NCI-H2081 (cell line): Measurements from ENCODE around the gene CATSPERE.
"Not testable (repeated sequence)": the region's sequence is repeated elsewhere in the genome, so short reads cannot be mapped to it uniquely, and the experiment has no call there.

Source experiments
- DNase-seq, 2 experiments: peaks; one replicate each; lab custom pipeline; 2025; lab: John Stamatoyannopoulos, UW

The CATSPERE gene

DNA sequence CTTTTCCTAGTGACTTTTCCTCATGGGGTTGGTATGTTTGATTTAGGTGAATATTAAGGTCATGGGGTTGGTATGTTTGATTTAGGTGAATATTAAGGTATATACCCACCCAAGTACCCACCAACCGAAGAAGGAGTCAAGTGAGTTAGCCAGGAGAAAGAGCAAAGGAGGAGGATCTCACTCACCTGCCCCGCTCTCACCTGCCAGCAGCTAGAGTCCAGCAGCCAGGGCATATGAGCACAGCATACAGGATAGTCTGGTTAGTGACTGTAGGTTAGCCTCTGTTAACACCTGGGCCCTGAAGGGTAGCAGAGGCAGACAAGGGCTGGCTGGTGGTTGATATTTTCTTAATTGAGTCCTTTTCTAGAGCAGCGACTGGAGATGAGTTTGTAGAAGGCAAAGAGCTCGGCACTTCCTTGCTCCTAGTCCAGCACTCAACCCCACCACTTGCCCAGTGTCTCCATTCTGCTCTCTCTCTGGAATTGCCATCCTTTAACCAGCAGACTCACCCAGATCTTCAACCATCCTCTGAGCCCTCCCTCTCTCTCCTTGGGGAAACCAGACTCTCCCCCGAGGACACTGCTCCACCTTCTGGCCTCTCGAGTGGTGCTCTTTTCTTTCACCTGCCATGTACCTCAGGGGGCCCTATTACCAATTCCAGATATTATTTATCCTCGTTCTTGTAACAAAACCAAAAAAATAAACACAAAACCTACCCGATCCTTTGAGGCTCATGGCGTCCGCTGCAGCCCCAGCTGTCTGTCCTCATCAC, 175.6 kb downstream of the CATSPERE start:
- no peak for DNase-seq

DNA sequence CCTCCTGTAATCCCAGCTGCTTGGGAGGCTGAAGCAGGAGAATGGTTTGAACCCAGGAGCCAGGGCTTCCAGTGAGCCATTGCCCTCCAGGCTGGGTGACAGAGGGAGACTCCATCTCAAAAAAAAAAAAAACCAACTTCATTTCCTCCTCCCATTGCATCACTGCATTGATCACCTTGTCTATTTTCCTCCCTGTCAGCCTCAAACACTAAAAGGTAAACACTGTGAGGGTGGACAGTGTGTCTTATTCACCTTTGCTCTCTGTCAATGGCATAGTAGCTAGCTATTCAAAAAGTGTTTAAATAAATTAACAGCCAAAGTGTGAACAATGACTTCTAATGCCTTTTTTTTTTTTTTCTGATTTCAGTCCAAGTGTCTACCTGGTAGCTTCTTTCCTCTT, 178.5 kb downstream of the CATSPERE start:
- DNase-seq = no peak

DNA sequence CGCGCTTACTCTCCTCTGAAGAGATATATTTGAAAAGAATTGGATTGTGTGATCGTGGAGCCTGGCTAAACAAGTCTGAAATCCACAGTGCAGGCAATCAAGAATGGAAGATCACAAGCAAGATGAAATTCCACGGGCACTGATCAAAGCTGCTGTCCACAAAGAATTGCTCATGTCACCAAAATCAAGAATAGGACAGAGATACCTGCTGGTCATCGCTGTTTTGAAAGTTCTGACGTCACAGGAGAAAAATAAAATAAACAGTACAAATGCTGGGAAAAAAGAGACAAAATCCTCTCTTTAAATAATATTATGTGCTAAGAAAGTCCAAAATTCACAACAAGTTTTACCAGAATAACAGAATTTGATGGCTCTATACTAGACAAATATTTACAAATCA, 179.8 kb downstream of the CATSPERE start:
- no peak for DNase-seq

DNA sequence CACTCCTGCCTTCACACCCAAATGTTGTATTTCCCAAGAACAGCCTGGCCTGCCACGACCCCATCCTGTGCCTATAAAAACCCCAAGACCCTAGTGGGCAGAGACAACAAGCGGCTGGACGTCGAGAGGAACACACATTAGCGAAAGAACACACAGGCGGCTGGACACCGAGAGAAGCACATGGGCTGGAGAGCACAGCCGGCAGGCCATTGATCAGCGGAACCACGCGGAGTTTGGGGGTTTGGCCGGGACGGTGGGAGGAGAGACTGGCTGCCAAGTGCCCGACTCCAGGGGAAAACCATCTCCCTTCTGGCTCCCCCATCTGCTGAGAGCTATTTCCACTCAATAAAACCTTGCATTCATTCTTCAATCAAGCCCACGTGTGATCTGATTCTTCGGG, 181.5 kb downstream of the CATSPERE start:
- no peak for DNase-seq

DNA sequence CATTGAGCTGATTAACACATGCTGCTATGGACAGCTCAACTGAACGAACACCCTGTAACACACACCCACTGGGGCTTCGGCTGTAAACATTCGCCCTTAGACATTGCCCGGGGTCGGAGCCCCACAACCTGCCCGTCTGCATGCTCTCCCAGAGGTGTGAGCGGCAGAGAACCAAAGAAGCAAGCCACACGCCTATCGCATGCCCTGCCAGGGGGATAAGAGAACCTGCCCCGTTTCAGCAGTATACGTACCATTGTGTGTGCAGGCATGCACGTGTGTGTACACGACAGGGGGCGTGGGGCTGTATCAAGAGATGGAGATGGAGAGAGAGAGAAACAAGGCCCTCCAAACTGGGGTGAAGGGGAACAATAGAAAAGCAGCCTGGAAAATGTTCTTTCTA, 181.9 kb downstream of the CATSPERE start:
- DNase-seq = no peak

DNA sequence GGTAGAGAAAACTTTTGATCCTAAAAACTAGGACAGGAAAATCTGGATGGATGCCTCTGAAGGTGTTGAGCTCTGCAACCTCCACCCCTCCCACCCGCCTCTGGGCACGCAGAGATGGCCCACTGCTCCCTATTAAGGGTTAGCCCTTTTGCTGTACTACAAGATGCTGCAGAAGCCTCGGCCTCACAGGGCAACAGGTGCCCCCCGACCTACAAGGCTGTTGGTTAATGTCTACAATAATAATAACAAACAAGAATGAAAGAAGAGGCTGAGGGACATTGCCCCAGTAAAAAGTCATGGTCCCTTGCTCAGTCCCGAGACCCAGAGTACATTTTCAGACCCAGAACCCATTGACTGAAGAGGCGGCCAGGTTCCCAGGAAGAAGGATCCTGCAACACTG, 184.3 kb downstream of the CATSPERE start:
- DNase-seq = no peak

DNA sequence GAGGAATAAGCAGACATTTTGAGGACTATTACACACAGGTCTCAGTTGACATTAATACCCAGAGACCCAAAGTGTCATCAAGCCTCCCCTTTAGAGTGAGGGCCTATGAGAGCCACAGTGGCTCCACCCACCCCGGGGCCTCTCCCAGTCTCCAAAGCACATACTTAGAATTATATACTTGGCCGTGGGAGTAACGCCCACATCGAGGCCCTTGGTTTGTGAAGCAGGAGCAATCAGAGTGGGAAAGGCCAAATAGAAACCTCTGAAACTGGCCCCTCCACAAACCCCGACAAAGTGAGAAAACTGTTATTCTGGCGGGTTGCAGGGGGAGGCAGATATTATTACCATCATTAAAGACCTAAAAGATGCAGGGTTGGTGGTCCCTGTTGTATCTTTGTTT, 184.8 kb downstream of the CATSPERE start:
- DNase-seq = no peak

DNA sequence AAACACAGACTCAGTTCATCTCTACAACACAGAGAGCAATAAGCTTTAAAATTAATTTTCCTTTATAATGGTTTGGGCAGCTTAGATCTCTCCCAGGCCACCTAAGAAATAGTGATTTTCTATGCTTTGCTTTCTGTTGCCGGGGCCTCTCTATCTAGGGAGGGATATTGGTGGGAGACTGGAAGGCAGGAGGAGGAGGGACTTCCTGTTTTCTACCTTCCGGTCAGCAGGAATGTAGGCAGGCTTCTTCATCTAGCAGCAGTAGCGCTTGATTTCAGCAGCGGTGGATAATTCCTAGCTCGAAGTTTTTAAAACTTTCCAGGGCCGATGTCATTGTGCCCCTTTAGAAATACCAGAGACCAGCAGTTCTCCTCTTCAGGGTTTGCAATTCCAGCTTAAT, 186.7 kb downstream of the CATSPERE start:
- no peak for DNase-seq

DNA sequence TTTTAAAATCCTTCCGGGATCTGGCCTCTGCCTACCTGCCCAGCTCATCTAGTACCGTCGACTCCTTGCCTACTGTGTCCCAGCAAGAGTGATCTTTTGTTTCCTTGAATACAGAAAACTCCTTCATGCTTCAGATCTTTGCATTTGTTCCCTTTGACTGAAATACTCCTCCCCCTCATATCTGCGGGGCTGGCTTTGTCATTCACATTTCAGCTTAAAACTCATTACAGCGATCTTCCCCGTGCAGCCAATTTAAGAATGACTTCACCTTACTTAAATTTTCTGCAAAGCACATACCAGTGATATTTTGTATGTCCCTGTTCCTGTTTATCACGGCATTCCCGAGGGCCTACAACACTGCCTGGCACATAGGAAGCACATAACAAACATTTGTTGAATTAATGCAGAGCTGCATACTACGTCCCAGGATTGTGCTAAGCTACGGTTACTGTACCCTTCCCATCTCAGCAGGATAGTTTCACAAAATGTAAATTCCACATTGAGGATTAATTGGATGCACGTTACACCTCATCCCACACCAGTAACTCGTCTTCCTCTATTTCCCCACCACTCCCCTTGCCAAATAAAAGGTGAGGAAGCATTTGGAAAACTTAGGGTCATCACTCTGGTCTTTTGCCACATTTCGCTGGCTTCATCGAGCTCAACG, 191.0 kb downstream of the CATSPERE start:
- no peak for DNase-seq

DNA sequence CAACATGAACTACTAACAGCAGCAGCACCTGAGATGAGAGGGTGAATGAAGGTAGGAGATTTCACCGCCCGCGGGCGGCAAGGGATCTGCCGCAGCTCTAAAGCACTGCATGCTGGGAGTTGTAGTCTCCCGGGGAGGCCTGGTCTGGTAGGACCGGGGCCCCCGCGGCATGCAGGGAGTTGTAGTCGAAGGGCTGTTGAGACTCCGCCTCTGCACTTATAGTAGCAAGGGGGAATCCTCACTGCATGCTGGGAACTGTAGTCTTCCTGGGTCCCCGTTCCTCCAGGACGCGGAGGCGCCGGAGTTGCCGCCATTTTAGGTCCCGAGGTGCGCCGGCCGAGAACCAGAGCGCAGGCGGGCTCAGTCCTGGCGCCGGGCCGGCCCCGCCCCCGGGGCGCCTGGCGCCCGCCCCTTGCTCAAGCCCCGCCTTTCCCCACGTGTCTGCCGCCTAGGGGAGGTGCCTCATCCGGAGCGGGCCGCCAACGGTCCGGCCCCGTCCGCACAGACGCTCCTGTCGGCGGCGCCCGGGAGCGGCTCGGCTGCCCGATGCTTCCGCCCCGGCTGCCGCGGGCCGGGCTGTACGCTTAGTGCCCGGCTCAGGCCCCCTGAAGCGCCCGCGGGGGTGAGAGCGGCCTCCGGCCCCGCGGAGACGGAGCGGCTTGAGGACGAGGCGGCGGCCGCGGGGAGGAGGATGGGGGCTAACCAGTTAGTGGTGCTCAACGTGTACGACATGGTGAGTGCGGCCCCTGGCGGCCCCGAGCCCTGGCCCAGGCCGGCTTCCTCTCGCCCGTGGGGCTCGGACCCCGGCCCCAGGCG, 191.8 kb downstream of the CATSPERE start, which contains the start of gene DESI2:
DESI2 (plus strand) TSS at position 504 of the 816 bp plus-strand sequence; CDS start at position 692, 188 bp downstream.
- DNase-seq = peak; percentile 100

DNA sequence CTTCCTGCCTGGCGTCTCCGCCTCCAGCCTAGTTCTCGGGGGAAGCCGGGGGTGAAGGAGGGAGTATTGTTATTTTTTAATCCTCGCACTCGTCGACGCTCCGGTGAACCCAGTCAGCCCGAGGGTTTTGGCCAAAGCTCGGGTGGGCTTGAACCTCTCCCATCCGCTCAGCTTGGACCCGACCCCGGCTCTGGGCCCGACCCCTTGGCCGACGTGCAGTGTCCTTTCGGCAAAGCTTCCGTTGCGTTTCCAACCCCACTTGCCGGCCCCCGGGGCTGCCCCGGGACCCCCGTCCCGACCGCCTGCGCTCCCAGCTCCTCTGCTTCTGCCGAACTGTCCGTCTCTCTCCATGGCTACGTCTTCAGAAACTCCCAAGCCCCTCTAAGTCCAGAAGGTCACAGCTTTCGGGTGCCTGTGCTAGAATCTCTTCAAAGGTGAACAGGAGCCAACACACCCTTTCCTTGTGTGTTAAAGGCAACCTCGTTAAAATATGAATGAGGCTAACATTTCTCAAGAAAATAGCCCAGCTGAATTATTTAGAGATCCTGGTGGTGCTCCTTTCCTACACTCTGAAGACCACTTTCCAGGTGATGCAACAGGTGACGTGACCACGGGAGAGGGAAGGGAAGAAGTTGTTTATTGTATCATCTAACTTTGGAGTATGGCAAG, 192.5 kb downstream of the CATSPERE start:
- no peak for DNase-seq

DNA sequence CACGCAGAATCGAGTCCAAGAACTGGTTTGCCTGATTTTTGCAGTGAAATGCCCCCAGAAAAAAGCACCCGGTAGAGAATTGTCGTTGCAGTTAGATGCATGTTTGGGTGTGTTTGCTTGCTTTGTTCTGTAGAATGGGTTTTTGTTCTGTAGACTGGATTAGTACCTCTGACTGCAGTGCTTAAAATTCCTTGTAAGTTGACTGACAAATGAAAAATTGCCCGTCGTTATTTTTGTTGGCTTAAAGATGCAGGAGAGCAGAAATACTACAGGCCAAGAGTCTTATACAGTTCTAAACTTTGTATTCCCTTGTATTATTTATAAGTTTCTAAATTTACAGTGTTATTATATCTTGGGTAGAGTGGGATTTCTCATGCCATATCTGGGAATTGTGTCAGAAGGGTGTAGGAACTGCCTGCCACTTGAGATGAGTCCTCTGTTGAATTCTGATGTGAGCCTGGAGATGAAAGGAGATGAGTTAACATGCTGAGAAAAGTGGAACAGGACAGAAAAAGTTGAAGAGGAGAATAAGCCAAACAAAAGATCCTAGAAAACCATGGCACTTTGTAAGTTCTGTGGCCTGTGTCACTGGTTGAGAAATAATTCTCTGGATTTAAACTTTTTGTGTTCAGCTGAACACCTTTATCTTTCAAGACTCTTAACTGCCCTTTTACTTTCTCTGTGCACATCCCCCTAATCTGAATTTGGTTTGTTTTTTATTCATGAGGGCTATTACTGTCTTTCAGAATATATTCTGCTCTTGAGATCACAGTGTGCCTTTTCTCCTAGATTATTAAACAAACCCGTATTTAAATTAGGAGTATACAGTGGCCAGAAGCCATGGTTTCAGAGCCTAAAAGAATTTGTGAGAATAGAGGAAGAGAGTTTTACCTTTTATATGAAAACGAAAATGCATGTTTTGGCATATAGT, 193.3 kb downstream of the CATSPERE start:
- no peak for DNase-seq

DNA sequence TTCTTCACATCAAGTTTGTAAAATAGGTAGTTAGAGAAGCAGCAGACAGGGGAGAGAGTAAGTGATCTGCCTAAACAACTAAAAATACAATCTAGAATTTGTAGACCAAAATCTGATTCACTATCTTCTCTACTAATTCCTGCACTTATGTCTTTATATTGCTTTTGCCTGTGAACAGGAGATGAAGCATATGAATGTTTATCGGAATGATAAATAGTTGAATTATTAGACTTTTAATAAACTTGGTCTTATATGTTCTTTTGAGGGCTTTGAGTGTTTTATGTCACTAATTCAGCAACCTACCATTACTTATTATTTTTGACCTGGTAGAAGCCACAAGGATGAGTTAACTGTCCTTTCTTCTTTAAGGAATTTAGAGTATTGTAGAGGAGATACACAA, 194.1 kb downstream of the CATSPERE start:
- DNase-seq = no peak

DNA sequence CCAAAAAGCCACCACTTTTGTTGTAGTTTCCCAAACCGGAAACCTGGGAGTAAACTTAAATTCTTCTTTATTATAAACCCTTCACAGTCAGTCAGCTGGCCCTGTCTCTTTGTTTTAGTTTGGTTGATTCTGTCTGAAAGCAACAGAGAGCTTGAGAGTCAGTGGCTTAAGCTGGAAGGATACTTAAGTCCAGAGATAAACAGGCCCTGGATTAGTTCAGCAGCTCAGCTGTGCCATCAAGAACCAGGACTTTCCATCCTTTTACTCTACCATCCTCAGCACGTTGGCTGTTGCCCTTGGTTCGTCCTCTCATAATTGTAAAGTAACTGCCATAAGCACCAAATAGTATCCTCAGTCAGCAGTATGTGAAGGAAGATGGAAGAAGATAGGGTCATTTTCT, 196.3 kb downstream of the CATSPERE start:
- DNase-seq = no peak

DNA sequence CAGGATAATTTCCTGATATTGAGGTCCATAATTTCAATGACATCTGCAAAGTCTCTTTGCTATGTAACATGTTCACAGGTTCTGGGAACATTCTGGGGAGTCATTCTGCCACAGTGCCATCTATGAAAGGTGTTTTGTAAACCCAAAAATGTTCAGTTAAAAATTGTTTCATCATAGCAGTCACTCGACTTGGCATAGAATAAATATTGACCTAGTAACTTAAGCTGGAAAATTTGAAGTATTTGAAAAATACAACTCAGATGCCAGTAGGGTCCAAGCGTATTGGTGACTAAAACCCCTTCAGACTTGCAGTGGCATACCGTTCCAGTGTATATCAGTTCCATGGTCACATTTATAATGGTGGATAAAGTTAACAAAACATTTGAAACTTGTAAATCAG, 198.6 kb downstream of the CATSPERE start:
- no peak for DNase-seq

DNA sequence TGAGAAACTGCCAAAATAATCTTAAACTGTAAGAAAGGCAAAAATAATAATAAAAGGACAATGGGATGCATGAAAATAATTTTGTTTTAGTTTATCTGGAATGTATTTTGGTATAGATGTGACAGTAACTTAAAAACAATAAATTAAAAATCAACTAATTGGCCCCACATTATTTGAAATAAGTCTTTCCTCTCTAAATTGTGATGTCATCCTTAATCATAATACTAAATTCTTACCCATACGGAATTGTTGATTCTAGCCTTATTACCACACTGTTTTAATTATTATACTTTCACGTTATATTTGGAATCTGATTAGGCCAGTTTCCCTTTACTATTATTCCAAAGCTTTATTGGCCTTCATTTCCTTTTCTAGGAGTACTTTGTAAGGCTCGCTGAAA, 199.5 kb downstream of the CATSPERE start:
- no peak for DNase-seq

DNA sequence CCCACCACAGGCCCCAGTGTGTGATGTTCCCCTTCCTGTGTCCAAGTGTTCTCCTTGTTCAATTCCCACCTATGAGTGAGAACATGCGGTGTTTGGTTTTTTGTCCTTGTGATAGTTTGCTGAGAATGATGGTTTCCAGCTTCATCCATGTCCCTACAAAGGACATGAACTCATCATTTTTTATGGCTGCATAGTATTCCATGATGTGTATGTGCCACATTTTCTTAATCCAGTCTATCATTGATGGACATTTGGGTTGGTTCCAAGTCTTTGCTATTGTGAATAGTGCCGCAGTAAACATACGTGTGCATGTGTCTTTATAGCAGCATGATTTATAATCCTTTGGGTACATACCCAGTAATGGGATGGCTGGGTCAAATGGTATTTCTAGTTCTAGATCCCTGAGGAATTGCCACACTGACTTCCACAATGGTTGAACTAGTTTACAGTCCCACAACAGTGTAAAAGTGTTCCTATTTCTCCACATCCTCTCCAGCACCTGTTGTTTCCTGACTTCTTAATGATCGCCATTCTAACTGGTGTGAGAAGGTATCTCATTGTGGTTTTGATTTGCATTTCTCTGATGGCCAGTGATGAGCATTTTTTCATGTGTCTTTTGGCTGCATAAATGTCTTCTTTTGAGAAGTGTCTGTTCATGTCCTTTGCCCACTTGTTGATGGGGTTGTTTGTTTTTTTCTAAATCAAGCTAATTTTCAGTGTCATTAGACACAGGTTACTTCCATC, 200.7 kb downstream of the CATSPERE start:
- not testable (repeated sequence) for DNase-seq

DNA sequence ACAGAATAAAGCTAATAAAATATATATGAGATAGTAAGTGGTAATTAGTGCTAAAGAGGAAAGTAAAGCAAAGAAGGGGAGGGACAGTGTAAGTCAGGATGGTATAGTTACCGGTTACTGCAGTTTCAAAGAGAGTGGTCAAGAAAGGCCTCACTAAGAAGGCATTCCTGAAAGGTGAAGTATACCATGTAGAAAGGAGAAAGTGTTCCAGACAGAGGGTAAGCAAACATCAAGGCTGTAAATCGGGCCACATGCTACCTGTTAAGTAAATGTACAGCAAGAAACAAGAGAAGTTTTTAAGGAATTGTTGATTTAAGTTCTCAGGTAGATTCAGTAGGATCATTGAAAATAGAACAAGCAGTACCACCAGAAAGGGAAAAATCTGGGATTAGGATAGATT, 201.5 kb downstream of the CATSPERE start:
- no peak for DNase-seq

DNA sequence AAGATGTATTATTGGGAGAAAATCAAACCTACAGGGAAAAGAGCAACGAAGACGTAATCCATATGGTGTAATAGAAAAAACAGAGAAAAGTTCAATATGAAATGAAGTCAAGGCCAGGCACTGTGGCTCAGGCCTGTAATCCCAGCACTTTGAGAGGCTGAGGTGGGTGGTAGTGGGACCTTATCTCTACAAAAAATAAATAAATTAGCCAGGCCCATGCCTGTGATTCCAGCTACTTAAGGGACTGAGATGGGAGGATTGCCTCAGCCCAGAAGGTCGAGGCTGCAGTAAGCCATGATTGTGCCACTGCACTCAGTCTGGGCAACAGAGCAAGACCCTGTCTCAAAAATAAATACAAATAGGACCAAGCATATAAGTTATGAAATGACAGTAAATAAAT, 203.3 kb downstream of the CATSPERE start:
- no peak for DNase-seq

DNA sequence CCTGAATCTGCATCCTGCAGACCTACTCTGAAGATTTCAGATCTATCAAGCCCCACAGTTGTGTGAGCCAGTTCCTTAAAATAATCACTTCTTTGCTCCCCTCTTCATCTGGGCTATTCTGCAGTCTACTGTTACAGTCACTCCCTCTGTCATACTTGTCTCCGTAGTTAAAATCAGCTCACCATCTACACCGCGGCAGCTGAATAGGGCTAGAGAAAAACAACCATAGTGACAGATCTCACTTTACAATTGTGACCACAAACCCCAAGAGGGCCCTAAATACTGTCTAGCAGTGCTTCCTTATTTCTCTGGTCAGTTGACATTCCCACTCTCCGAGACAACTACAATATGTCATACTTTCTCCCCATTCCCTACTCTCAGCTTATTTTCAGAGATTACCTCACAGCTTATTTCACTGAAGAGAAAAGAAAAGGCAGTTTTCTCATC, 204.7 kb downstream of the CATSPERE start:
- DNase-seq = no peak
